HepG2 (cell line): Measurements from ENCODE around the gene PDCD5. TPM values are rescaled to one million over a fixed set of nuclear protein-coding genes. Genes with fewer than 3 reads are reported as not detected.

Source experiments
- ATAC-seq: fragments of 200-7000 bp; cut with Tn5 transposase; 3 replicates; pipeline ENCODE4 v1.9.1; 2020; ENCODE audit warnings: mild to moderate bottlenecking, moderate library complexity
- BruUV-seq: library from RNA; stranded (reverse); fragments of 400-500 nt; replicated peaks from 2 replicates; lab custom pipeline; 2021; lab: Mats Ljungman, UMichigan
- CTCF ChIA-PET: fragments of 300-600 bp; formaldehyde crosslinking; extraction: SDS; loops from one replicate; lab custom pipeline; 2021; ENCODE audit warnings: low total read pairs, inconsistent platforms, low intra/inter-chr PET ratio; lab: Yijun Ruan, JAX
- POLR2A ChIA-PET: fragments of 350-600 bp; sonication (Branson Sonifier 250); formaldehyde crosslinking; loops from one replicate; lab custom pipeline; 2020; ENCODE audit warnings: antibody characterized with exemption, inconsistent platforms; lab: Yijun Ruan, JAX
- DNase-seq: peaks from one replicate; pipeline ENCODE4 v3.0.0-alpha.2; 2015; ENCODE audit warnings: low spot score
- FAIRE-seq: peaks from 3 replicates; lab custom pipeline; 2011; peaks lifted over from hg19 to GRCh38; lab: Jason Lieb, UNC
- H2AFZ ChIP-seq: one replicate; pipeline ENCODE4 v1.6.1; 2011; ENCODE audit warnings: low read length, inconsistent platforms
- H3K27ac ChIP-seq: fragments of 300-600 bp; 3 replicates; pipeline ENCODE4 v1.8.0; 2011; ENCODE audit warnings: mixed run types, mild to moderate bottlenecking, mixed read lengths, low read length, inconsistent platforms; ENCODE audit not compliant: insufficient read depth; ENCODE audit errors: extremely low read length
- H3K27me3 ChIP-seq, 2 experiments: fragments of 200-600 bp in 1 of 2; 2 replicates in 1 of 2; 3 replicates in 1 of 2; pipeline versions ENCODE4 v1.6.0 to v1.8.0; 2011; ENCODE audit warnings: low read length in 2 of 2, mild to moderate bottlenecking in 2 of 2, moderate library complexity in 2 of 2, inconsistent platforms in 1 of 2; ENCODE audit not compliant: insufficient read depth in 2 of 2, control insufficient read depth in 1 of 2
- H3K36me3 ChIP-seq, 2 experiments: fragments of 200-600 bp in 1 of 2; replicated peaks in 1 of 2; 2 replicates in 1 of 2; 3 replicates in 1 of 2; pipeline versions ENCODE4 v1.5.1 to v1.8.0; 2011; ENCODE audit warnings: low read length in 2 of 2, inconsistent platforms in 1 of 2; ENCODE audit not compliant: insufficient read depth in 2 of 2, control insufficient read depth in 1 of 2
- H3K4me1 ChIP-seq: 2 replicates; pipeline ENCODE4 v1.5.1; 2012; ENCODE audit warnings: low read length, inconsistent platforms; ENCODE audit not compliant: insufficient read depth
- H3K4me2 ChIP-seq: 2 replicates; pipeline ENCODE4 v1.6.0; 2011; ENCODE audit warnings: low read depth, low read length, inconsistent platforms
- H3K4me3 ChIP-seq, 3 experiments: fragments of 200-600 bp in 1 of 3; sonication (generic), shearing (Covaris generic) in 1 of 3; replicated peaks in 1 of 3; 2 replicates each; pipeline ENCODE4 v1.5.1; 2011 to 2016; ENCODE audit warnings: low read length in 3 of 3, inconsistent platforms in 2 of 3, low read depth in 2 of 3, mild to moderate bottlenecking in 2 of 3, control low read depth in 1 of 3, mixed read lengths in 1 of 3; ENCODE audit not compliant: insufficient read depth in 1 of 3
- H3K79me2 ChIP-seq: one replicate; pipeline ENCODE4 v1.6.1; 2011; ENCODE audit warnings: low read length, inconsistent platforms; ENCODE audit not compliant: insufficient read depth
- H3K9ac ChIP-seq: 2 replicates; pipeline ENCODE4 v1.6.0; 2011; ENCODE audit warnings: mild to moderate bottlenecking, low read depth, low read length, inconsistent platforms; ENCODE audit not compliant: insufficient read depth
- H3K9me3 ChIP-seq: 2 replicates; pipeline ENCODE4 v1.5.1; 2012; ENCODE audit warnings: mild to moderate bottlenecking, low read length
- H4K20me1 ChIP-seq: 2 replicates; pipeline ENCODE4 v1.6.0; 2011; ENCODE audit warnings: inconsistent platforms, mild to moderate bottlenecking, low read length, moderate library complexity; ENCODE audit not compliant: insufficient read depth
- NFRKB ChIP-seq: fragments of 450-650 bp; IDR thresholded peaks from 2 replicates; pipeline ENCODE4 v1.6.1; 2017
- ZNF329 ChIP-seq: sonication (generic); formaldehyde crosslinking; IDR thresholded peaks from 2 replicates; pipeline ENCODE4 v1.9.0; 2021; ENCODE audit warnings: low read depth, mild to moderate bottlenecking, missing genetic modification reagents
- WGBS: methylation state at CpG from one replicate; pipeline ENCODE4 v1.1.6; 2017; ENCODE audit warnings: low lambda C conversion rate; 5-methylcytosine and 5-hydroxymethylcytosine counted together
- in situ Hi-C: cut with HindIII; loops from 2 replicates; pipeline ENCODE4 v1.10.0; 2017; ENCODE audit warnings: low pct_unique_long_range_greater_than_20kb; ENCODE audit not compliant: extremely low pct_ligation_motif_present
- intact Hi-C: fragments of 100-400 bp; cut with micrococcal nuclease; formaldehyde crosslinking; loops from one replicate; pipeline ENCODE4 v1.10.0; 2022; ENCODE audit not compliant: unreplicated experiment
- polyA plus RNA-seq, 8 experiments: library from polyadenylated mRNA; depleted of rRNA in 3 of 8; stranded (reverse) in 7 of 8; unstranded in 1 of 8; fragments of >200 nt; fragmentation: Illumina TruSeq in 4 of 8; extraction: Trizol in 4 of 8; gene quantifications; 2 replicates each; pipeline versions ENCODE4 v1.2.1 to v1.2.3, GENCODE V29; 2011 to 2016; ENCODE audit warnings: low read depth in 4 of 8, missing spikeins in 1 of 8, mixed read lengths in 1 of 8; ENCODE audit not compliant: insufficient read depth in 1 of 8
- total RNA-seq, 5 experiments: library from RNA; depleted of rRNA; stranded (reverse); fragments of >200 nt; fragmentation: Illumina TruSeq; extraction: Trizol; gene quantifications; 2 replicates each; pipeline ENCODE4 v1.2.3, GENCODE V29; 2016; ENCODE audit warnings: low read depth in 1 of 5
- TF ChIP-seq, protein P1 (sequence below): sonication (generic); formaldehyde crosslinking; IDR thresholded peaks from 2 replicates; pipeline ENCODE4 v1.4.0; 2020; ENCODE audit warnings: low read depth, mild to moderate bottlenecking, missing genetic modification reagents
- TF ChIP-seq, protein P2 (sequence below): sonication (generic); formaldehyde crosslinking; conservative IDR thresholded peaks from 2 replicates; pipeline ENCODE4 v1.5.0; 2020; ENCODE audit warnings: missing genetic modification reagents

Gene PDCD5
- total and polyA plus RNA-seq, 2 of the 13 experiments (the other 11 are each of a cell fraction or from before 2014, with no cell fraction given) = 56.3 to 332 TPM

DNA sequence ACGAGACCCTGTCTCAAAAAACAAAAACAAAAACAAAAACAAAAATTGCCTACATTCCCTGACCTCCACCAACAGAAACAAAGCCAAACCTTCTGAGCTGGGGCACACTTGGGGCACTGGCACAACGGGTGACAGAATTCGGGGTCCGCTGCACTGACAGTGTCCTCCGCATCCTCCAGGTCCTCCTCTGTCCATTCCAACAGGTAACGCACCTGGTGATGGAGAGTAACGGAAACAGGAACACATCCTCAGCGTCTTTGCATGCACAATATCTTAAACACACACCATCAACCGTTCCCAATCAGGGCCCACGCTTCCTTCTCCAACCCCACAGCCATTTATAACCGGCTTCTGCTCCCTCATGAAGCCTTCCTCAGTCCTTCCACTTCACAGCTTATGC lies 34.6 kb downstream of the PDCD5 start:
- BruUV-seq = no TSS peak

More for the DNA sequence above, 34.6 kb downstream of the PDCD5 start:
- ATAC-seq (no peak), DNase-seq (no peak), FAIRE-seq (no peak)
- H3K79me2 ChIP-seq = no peaks in the 10 kb centered on the region
- H3K27ac ChIP-seq = no peak overlapping the region
- POLR2A ChIA-PET = no interaction called here
- no peaks in the 10 kb centered on the region for H3K27me3 ChIP-seq
- H3K4me2 ChIP-seq = no peak overlapping the region
- CTCF ChIA-PET = no interaction called here
- no peak overlapping the region for H3K9ac ChIP-seq
- no peaks in the 10 kb centered on the region for H4K20me1 ChIP-seq
- WGBS = 88% methylated on average over 10 of the region's 11 CpGs
- H2AFZ ChIP-seq = no peak overlapping the region
- no peaks in the 10 kb centered on the region for H3K9me3 ChIP-seq
- intact Hi-C loops (no loop called here), in situ Hi-C loops (no loop called here)
- peaks cover 16 to 45% of the 10 kb centered on the region in 2 experiments; a peak in 4 of 5 replicates for H3K36me3 ChIP-seq
- H3K4me1 ChIP-seq = no peaks in the 10 kb centered on the region
- H3K4me3 ChIP-seq = no peak overlapping the region
- TF ChIP-seq, protein P1, sequence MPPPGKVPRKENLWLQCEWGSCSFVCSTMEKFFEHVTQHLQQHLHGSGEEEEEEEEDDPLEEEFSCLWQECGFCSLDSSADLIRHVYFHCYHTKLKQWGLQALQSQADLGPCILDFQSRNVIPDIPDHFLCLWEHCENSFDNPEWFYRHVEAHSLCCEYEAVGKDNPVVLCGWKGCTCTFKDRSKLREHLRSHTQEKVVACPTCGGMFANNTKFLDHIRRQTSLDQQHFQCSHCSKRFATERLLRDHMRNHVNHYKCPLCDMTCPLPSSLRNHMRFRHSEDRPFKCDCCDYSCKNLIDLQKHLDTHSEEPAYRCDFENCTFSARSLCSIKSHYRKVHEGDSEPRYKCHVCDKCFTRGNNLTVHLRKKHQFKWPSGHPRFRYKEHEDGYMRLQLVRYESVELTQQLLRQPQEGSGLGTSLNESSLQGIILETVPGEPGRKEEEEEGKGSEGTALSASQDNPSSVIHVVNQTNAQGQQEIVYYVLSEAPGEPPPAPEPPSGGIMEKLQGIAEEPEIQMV (CRISPR knock-in tag) = no peak
- TF ChIP-seq ZNF329 (no peak), NFRKB (no peak)
- TF ChIP-seq, protein P2, sequence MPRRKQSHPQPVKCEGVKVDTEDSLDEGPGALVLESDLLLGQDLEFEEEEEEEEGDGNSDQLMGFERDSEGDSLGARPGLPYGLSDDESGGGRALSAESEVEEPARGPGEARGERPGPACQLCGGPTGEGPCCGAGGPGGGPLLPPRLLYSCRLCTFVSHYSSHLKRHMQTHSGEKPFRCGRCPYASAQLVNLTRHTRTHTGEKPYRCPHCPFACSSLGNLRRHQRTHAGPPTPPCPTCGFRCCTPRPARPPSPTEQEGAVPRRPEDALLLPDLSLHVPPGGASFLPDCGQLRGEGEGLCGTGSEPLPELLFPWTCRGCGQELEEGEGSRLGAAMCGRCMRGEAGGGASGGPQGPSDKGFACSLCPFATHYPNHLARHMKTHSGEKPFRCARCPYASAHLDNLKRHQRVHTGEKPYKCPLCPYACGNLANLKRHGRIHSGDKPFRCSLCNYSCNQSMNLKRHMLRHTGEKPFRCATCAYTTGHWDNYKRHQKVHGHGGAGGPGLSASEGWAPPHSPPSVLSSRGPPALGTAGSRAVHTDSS (CRISPR knock-in tag) = no peak
